Muscle layer of duodenum (tissue), 2 donors: ENCODE data around the gene GK.
"Not testable (repeated sequence)": the region's sequence is repeated elsewhere in the genome, so short reads cannot be mapped to it uniquely, and the experiment has no call there.

Experiments used
- H3K27ac ChIP-seq: one replicate; pipeline ENCODE4 v1.7.0; 2013; ENCODE audit warnings: mild to moderate bottlenecking, low read length
- H3K27me3 ChIP-seq: one replicate; pipeline ENCODE4 v1.7.0; 2013; ENCODE audit warnings: low read depth, mild to moderate bottlenecking, control low read depth, low read length
- H3K36me3 ChIP-seq, 2 donors: one replicate each; pipeline ENCODE4 v1.7.0; 2013; ENCODE audit warnings: low read length in 2 of 2, control low read depth in 1 of 2, mild to moderate bottlenecking in 1 of 2; ENCODE audit not compliant: insufficient read depth in 2 of 2, control insufficient read depth in 1 of 2
- H3K4me1 ChIP-seq, 2 donors: one replicate each; pipeline ENCODE4 v1.7.0; 2013; ENCODE audit warnings: low read length in 2 of 2, mild to moderate bottlenecking in 2 of 2, control low read depth in 1 of 2, moderate library complexity in 1 of 2; ENCODE audit not compliant: insufficient read depth in 2 of 2, control insufficient read depth in 1 of 2
- H3K4me3 ChIP-seq, 2 donors: one replicate each; pipeline ENCODE4 v1.7.0; 2013; ENCODE audit warnings: low read length in 2 of 2, low read depth in 1 of 2, mild to moderate bottlenecking in 1 of 2
- H3K9me3 ChIP-seq, 2 donors: one replicate each; pipeline ENCODE4 v1.7.0; 2013; ENCODE audit warnings: low read length in 2 of 2, control low read depth in 1 of 2, mild to moderate bottlenecking in 1 of 2; ENCODE audit not compliant: control insufficient read depth in 1 of 2
- donor health status: healthy.

GK gene

GRCh38 chrX:30627818-30628652 is 25.2 kb upstream of the GK start:
- H3K9me3 ChIP-seq: no peaks in the 10 kb centered on the region
- H3K4me3 ChIP-seq: no peak overlapping the region
- no peak overlapping the region for H3K27ac ChIP-seq
- H3K27me3 ChIP-seq: no peaks in the 10 kb centered on the region
- no peaks in the 10 kb centered on the region for H3K36me3 ChIP-seq
- H3K4me1 ChIP-seq: no peaks in the 10 kb centered on the region

GRCh38 chrX:30634070-30634469 is 19.2 kb upstream of the GK start:
- not testable (repeated sequence) for H3K4me1 ChIP-seq, H3K4me3 ChIP-seq, H3K27me3 ChIP-seq, H3K27ac ChIP-seq, H3K36me3 ChIP-seq, H3K9me3 ChIP-seq

GRCh38 chrX:30635630-30636029 is 17.6 kb upstream of the GK start:
- H3K9me3 ChIP-seq: no peaks in the 10 kb centered on the region
- no peak overlapping the region for H3K4me3 ChIP-seq
- no peaks in the 10 kb centered on the region for H3K36me3 ChIP-seq
- no peak overlapping the region for H3K27ac ChIP-seq
- H3K4me1 ChIP-seq: no peaks in the 10 kb centered on the region
- no peaks in the 10 kb centered on the region for H3K27me3 ChIP-seq

GRCh38 chrX:30637874-30638815 is 15.1 kb upstream of the GK start:
- Histone ChIP-seq H3K9me3 (no peaks in the 10 kb centered on the region), H3K27me3 (no peaks in the 10 kb centered on the region), H3K4me3 (no peak overlapping the region), H3K36me3 (no peaks in the 10 kb centered on the region), H3K4me1 (no peaks in the 10 kb centered on the region), H3K27ac (no peak overlapping the region)

GRCh38 chrX:30639702-30640101 is 13.5 kb upstream of the GK start:
- H3K27ac ChIP-seq, H3K4me1 ChIP-seq, H3K9me3 ChIP-seq, H3K4me3 ChIP-seq, H3K27me3 ChIP-seq, H3K36me3 ChIP-seq: not testable (repeated sequence)

GRCh38 chrX:30642642-30643041 is 10.6 kb upstream of the GK start:
- Histone ChIP-seq H3K27me3 (no peaks in the 10 kb centered on the region), H3K36me3 (no peaks in the 10 kb centered on the region), H3K4me3 (no peak overlapping the region), H3K9me3 (no peaks in the 10 kb centered on the region), H3K4me1 (no peaks in the 10 kb centered on the region), H3K27ac (no peak overlapping the region)

- H3K27ac ChIP-seq: no peak overlapping the region
- H3K27me3 ChIP-seq: no peaks in the 10 kb centered on the region
- no peak overlapping the region for H3K4me3 ChIP-seq
- no peaks in the 10 kb centered on the region for H3K9me3 ChIP-seq
- H3K4me1 ChIP-seq: no peaks in the 10 kb centered on the region
- no peaks in the 10 kb centered on the region for H3K36me3 ChIP-seq
Observed at GRCh38 chrX:30643313-30643821, 9.9 kb upstream of the GK start.

- Histone ChIP-seq H3K27me3 (no peaks in the 10 kb centered on the region), H3K27ac (peak overlapping the region; percentile 74), H3K36me3 (no peaks in the 10 kb centered on the region), H3K9me3 (no peaks in the 10 kb centered on the region), H3K4me1 (no peaks in the 10 kb centered on the region), H3K4me3 (no peak overlapping the region)
Observed at GRCh38 chrX:30649859-30650258, 3.4 kb upstream of the GK start.

GRCh38 chrX:30652527-30653414 is 452 bp upstream of the GK start:
- Histone ChIP-seq H3K9me3 (no peaks in the 10 kb centered on the region), H3K4me1 (no peaks in the 10 kb centered on the region), H3K4me3 (peak overlapping the region; percentile 75 to 80), H3K27ac (peak overlapping the region; percentile 74), H3K27me3 (no peaks in the 10 kb centered on the region), H3K36me3 (no peaks in the 10 kb centered on the region)

GRCh38 chrX:30654386-30654785 is 1.2 kb downstream of the GK start:
- peak overlapping the region; percentile 70 to 74 for H3K4me3 ChIP-seq
- not testable (repeated sequence) for H3K9me3 ChIP-seq, H3K4me1 ChIP-seq, H3K36me3 ChIP-seq, H3K27me3 ChIP-seq
- peak overlapping the region; percentile 65 for H3K27ac ChIP-seq
